D721Med (cell line): ENCODE data around the gene CIDEA.
A peak's percentile ranks its signal among the peaks of the same experiment; 100 is the strongest.
"Not testable (repeated sequence)": the region's sequence is repeated elsewhere in the genome, so short reads cannot be mapped to it uniquely, and the experiment has no call there.

Source experiments
- DNase-seq: peaks from one replicate; pipeline ENCODE4 v3.0.0; 2011; ENCODE audit warnings: low spot score; ENCODE audit not compliant: insufficient read length
- FAIRE-seq: peaks from 2 replicates; lab custom pipeline; 2011; peaks lifted over from hg19 to GRCh38; lab: Jason Lieb, UNC
- TF ChIP-seq, protein P1 (sequence below): IDR thresholded peaks from 2 replicates; pipeline ENCODE4 v1.5.1; 2012; ENCODE audit warnings: mild to moderate bottlenecking, control low read depth; ENCODE audit not compliant: insufficient read depth; ENCODE audit errors: missing control alignments

CIDEA gene

DNA sequence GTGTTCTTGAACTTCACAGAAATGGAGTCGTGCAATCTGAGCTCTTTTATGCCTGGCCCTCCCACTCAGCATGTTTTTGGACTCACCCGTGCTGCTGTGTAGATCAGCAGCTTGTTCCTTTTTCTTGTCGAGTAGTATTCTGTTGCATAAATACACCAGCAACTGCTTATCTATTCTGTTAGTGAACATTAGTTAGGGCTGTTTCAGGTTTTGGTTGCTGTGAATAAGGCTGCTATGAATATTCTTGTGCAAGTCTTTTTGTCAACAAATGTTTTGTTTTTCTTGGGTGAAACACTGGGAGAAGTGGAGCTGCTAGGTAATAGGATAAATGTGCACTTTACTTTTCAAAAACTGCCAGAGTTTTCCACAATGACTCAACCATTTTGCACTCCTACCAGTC, 15.3 kb upstream of the CIDEA start:
- DNase-seq (no peak), FAIRE-seq (no peak)
- TF ChIP-seq, protein P1, sequence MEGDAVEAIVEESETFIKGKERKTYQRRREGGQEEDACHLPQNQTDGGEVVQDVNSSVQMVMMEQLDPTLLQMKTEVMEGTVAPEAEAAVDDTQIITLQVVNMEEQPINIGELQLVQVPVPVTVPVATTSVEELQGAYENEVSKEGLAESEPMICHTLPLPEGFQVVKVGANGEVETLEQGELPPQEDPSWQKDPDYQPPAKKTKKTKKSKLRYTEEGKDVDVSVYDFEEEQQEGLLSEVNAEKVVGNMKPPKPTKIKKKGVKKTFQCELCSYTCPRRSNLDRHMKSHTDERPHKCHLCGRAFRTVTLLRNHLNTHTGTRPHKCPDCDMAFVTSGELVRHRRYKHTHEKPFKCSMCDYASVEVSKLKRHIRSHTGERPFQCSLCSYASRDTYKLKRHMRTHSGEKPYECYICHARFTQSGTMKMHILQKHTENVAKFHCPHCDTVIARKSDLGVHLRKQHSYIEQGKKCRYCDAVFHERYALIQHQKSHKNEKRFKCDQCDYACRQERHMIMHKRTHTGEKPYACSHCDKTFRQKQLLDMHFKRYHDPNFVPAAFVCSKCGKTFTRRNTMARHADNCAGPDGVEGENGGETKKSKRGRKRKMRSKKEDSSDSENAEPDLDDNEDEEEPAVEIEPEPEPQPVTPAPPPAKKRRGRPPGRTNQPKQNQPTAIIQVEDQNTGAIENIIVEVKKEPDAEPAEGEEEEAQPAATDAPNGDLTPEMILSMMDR, result no peak

DNA sequence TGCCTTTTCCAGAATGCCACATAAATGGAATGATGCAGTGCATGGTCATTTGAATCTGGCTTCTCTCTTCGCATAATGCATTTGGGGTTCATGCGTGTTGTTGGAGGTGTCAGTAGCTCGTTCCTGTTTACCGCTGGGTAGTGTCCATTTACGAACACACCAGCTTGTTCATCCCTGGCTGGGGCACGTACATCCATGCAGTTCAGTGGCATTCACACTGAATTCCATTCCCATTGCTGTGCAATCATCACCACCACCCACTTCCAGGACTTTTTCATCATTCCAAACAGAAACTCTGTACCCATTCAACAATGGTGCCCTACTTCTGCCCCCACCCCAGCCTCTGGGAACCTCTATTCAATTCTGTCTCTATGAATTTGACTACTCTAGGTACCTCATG, 14.7 kb upstream of the CIDEA start:
- FAIRE-seq, result no peak
- TF ChIP-seq, protein P1, result no peak
- no peak for DNase-seq

DNA sequence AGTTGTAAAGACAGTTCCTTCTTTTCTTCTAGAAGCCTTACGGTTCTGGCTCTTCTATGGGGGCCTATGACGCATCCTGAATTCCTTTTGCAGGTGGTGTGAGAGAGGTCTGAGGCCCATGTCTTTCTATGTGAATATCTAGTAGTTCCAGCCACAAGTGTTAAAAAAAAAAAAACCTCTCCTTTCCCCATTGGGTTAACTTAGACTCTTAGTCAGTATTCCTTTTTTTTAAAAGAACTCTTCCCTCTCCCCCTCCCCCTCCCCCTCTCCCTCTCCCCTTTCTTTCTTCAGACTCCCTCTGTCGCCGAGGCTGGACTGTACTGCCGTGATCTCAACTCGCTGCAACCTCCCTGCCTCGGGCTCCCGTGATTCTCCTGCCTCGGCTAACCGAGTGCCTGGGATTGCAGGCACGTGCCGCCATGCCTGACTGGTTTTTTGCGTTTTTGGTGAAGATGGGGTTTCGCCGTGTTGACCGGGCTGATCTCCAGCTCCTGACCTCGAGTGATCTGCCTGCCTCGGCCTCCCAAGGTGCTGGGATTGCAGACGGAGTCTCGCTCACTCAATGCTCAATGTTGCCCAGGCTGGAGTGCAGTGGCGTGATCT, 11.4 kb upstream of the CIDEA start:
- FAIRE-seq (no peak), DNase-seq (no peak)
- TF ChIP-seq, protein P1, result no peak

DNA sequence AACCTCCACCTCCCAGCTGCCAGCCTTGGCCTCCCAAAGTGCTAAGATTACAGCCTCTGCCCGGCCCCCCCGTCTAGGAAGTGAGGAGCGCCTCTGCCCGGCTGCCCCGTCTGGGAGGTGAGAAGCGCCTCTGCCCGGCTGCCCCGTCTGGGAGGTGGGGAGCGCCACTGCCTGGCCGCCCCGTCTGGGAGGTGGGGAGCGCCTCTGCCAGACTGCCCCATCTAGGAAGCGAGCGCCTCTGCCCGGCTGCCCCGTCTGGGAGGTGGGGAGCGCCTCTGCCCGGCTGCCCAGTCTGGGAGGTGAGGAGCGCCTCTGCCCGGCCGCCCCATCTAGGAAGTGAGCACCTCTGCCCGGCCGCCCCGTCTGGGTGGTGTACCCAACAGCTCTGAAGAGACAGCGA, 10.9 kb upstream of the CIDEA start:
- not testable (repeated sequence) for FAIRE-seq

DNA sequence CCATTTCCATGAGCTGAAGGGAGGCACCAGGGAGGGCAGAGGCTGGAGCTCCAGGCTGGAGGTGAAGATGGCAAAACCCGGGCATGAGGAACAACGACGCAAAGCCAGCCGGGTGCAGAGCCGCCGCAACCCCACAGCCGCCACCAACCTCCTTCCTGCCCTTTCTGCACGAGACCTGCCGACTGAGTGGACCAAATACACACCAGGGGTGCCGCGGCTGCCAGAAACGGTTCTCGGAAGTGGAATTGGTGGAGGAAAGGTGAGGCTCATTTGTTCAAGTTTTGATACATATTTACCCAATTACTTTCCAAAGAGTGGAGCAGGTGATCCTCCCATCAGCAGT, 8.4 kb upstream of the CIDEA start:
- DNase-seq, result no peak
- TF ChIP-seq, protein P1, result no peak
- FAIRE-seq, result no peak

More for the DNA sequence above, 10.9 kb upstream of the CIDEA start:
- not testable (repeated sequence) for DNase-seq

DNA sequence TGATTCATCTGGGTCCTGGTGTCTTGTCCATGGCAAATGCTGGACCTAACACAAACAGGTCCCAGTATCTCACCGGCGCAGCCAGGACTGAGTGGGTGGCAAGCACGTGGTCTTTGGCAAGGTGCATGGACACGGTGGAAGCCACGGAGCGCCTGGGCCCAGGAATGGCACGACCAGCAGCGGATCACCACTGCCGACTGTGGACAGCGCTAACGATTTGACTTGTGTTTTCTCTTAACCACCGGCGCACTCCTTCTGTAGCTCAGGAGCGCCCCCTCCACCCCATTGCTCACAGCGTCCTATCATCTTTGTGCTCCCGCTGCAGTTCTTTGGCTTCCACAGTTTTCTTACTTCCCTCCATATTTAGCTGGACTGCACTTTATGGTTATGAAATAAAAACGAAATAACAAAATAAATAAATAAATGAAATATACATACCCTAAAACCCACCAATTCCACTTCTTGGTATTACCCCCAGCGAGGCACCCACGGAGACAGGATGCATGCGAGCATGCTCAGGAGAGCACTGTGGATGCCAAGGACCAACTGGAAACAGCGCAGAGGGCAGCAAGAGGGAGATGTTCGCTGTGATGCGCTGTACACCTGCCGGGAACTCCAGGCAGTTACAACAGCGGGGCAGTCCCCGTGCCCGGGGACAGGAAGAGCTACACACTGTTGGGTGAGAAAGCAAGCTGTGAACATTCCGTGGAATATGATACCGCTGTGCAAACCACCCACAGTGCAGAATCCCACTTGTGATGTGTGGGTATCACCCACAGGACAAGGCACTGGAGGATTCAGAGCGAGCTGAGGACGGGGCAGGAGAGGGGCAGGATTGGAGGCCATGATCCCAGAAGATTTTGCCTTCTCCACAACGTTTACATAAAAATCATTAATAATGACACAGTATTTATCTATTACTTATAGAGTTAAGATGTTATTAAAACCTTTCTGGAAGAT, 7.0 kb upstream of the CIDEA start:
- DNase-seq (no peak), FAIRE-seq (no peak)
- TF ChIP-seq, protein P1, result peak; percentile 32

DNA sequence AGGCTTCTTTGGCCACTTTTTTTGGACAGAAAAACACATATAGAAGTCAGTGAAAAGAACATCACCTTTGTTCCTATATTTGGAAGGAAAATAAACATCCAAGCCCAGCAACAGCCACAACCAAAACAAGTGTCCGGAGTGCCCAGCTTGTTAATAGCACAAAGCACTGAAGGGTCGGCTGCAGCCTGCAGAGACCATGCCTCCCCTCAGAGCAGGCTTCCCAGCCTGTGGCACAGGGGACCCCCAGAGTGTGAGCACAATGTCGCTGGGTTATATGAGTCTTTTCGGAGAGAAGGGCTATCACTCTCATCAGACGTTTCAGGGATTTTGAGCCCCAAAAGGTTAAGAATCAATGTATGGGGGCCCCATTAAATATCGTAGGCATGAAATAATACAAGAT, 6.2 kb upstream of the CIDEA start:
- TF ChIP-seq, protein P1, result no peak
- no peak for FAIRE-seq
- no peak for DNase-seq
